BJ (cell line): ENCODE results near the gene PRRX1. TPM values are rescaled to one million over a fixed set of nuclear protein-coding genes. Genes with fewer than 3 reads are reported as not detected.

Source experiments
- CTCF ChIA-PET: fragments of 350-600 bp; formaldehyde crosslinking; extraction: SDS; loops from one replicate; lab custom pipeline; 2021; ENCODE audit warnings: antibody characterized with exemption, inconsistent platforms; lab: Yijun Ruan, JAX
- POLR2A ChIA-PET: fragments of 300-600 bp; sonication (Branson Sonifier 250); formaldehyde crosslinking; extraction: SDS; loops from one replicate; lab custom pipeline; 2021; ENCODE audit warnings: antibody characterized with exemption; lab: Charles Lee
- DNase-seq: peaks from one replicate; pipeline ENCODE4 v3.0.0-alpha.2; 2011; ENCODE audit warnings: low read depth
- H3K27me3 ChIP-seq: 2 replicates; pipeline ENCODE4 v1.6.0; 2011; ENCODE audit warnings: low read length; ENCODE audit not compliant: control insufficient read depth, insufficient read depth
- H3K36me3 ChIP-seq: 2 replicates; pipeline ENCODE4 v1.5.1; 2011; ENCODE audit warnings: low read length; ENCODE audit not compliant: control insufficient read depth, insufficient read depth
- H3K4me3 ChIP-seq: 2 replicates; pipeline ENCODE4 v1.5.1; 2011; ENCODE audit warnings: low read depth, mild to moderate bottlenecking, control low read depth, low read length
- polyA plus RNA-seq: library from polyadenylated mRNA; depleted of rRNA; stranded (reverse); fragments of >200 nt; gene quantifications from 2 replicates; pipeline ENCODE4 v1.2.3, GENCODE V29; 2011
- TF ChIP-seq, protein P1 (sequence below): IDR thresholded peaks from 2 replicates; pipeline ENCODE4 v1.5.1; 2011; ENCODE audit warnings: low read depth, mild to moderate bottlenecking, control low read depth, inconsistent platforms, low read length, moderate library complexity; ENCODE audit not compliant: insufficient read depth

The PRRX1 gene
- polyA plus RNA-seq, 1 experiment: 152 TPM

DNA sequence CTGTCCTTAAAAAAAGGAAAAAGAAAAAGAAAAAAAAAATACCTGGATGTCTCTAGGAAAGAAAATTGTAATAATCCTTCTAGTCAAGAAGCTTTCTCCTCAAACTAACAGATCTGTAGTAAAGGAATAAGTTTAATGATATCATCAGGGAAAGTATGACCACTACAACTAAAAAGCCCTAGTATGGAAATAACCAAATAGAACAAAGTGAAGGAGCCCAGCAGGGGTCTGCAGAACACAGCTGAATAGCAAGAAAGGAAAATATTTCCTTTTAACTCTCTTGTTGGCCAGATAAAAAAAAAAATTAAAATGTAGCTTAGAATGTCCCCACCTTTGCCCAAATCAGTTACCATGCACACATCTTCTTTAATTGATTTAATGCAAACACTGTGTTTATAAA lies 43.2 kb downstream of the PRRX1 start:
- ChIA-PET POLR2A (no interaction called here), CTCF (no interaction called here)
- H3K4me3 ChIP-seq: no peak overlapping the region
- H3K36me3 ChIP-seq: no peaks in the 10 kb centered on the region
- DNase-seq: no peak
- no peaks in the 10 kb centered on the region for H3K27me3 ChIP-seq
- TF ChIP-seq, protein P1, sequence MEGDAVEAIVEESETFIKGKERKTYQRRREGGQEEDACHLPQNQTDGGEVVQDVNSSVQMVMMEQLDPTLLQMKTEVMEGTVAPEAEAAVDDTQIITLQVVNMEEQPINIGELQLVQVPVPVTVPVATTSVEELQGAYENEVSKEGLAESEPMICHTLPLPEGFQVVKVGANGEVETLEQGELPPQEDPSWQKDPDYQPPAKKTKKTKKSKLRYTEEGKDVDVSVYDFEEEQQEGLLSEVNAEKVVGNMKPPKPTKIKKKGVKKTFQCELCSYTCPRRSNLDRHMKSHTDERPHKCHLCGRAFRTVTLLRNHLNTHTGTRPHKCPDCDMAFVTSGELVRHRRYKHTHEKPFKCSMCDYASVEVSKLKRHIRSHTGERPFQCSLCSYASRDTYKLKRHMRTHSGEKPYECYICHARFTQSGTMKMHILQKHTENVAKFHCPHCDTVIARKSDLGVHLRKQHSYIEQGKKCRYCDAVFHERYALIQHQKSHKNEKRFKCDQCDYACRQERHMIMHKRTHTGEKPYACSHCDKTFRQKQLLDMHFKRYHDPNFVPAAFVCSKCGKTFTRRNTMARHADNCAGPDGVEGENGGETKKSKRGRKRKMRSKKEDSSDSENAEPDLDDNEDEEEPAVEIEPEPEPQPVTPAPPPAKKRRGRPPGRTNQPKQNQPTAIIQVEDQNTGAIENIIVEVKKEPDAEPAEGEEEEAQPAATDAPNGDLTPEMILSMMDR: no peak

DNA sequence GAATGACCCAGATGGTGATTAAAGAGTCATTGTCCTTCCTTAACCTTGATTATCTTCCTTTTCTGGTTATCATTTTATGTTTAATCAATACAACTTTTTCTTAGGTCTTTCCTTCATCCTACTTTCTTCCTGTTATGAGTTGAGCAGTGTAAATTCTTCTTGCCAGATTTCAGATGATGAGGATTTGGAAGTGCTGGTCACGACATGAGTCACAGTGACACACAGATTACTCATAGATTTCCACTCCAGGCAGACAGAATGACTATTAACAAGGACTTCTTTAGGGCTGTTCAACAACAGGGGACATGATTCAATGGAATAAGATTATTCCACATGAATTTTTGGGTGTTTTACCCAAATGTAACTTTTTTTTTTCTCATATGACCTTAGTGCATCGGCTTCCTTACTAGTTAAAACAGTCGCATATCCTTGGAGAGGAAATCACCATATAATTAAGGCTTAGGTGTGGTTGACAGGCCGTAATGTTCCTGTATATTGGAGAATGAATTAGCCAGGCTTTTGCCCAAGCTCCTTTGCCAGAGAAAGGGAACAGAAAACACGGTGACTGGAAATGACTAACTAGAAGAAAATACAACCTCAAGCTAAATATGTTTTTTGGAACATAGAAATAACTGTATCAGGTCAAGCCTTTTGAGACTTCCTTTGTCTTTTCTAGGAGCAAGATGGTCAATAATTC lies 44.2 kb downstream of the PRRX1 start:
- H3K4me3 ChIP-seq: no peak overlapping the region
- TF ChIP-seq, protein P1: no peak
- peaks cover 1% of the 10 kb centered on the region; the same call in 1 of the 2 replicates for H3K36me3 ChIP-seq
- no peaks in the 10 kb centered on the region for H3K27me3 ChIP-seq
- ChIA-PET POLR2A (interaction anchor here (0.6 kb wide), 1 partner anchor 14 kb away, joined by 3 read pairs; no protein-coding TSS in a partner anchor), CTCF (no interaction called here)
- DNase-seq: peak; percentile 98

DNA sequence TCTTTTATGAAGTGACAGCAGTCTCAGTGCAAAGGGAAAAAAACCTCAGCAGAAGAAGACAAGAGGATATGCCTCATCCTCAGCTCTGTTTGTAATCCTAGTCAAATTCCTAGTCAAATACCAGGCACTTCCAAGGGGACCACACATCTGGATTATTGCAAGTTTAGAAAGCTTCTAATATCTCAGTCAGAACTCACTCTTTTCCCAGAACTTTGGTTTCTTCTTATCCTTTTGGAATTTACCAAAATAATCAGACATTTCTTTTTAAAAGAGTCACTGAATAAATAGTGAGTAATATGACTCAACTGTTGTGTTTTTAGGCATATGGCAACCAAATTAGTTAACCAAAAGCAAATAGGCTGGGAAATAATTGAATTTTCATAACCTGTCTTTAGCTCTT lies 47.8 kb downstream of the PRRX1 start:
- ChIA-PET POLR2A (no interaction called here), CTCF (interaction anchor here (1.0 kb wide), 1 partner anchor 14 kb away, joined by 5 read pairs; no protein-coding TSS in a partner anchor)
- H3K36me3 ChIP-seq: peaks cover 1% of the 10 kb centered on the region; the same call in 1 of the 2 replicates
- TF ChIP-seq, protein P1: no peak
- no peaks in the 10 kb centered on the region for H3K27me3 ChIP-seq
- DNase-seq: peak; percentile 88
- H3K4me3 ChIP-seq: no peak overlapping the region

DNA sequence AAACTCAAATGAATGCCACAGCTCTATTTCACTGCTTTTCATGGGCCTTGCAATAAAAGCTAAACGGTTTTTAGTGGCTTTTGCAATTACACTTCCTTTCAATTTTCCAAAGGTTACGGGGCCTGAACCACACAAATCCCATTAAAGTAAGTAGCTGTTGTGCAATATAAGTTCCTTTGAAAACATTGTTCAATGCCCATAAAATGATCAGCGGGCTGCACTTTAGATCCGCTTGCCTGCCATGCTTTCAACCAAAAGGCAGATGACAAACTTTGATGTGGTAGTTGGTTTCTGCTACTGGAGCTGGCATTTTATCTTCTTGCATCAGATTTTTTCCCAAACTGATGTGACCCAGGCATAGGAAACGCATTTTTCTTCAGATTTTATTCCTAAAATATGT lies 50.2 kb downstream of the PRRX1 start:
- peak; percentile 78 for DNase-seq
- POLR2A ChIA-PET: interaction anchor here (0.6 kb wide), 1 partner anchor 24 kb away, joined by 3 read pairs; no protein-coding TSS in a partner anchor
- no peak overlapping the region for H3K4me3 ChIP-seq
- TF ChIP-seq, protein P1: no peak
- H3K27me3 ChIP-seq: no peaks in the 10 kb centered on the region
- H3K36me3 ChIP-seq: peaks cover 3% of the 10 kb centered on the region; the same call in 1 of the 2 replicates
- CTCF ChIA-PET: interaction anchor here (0.8 to 1.0 kb wide), 2 partner anchors 10 to 216 kb away, joined by 3 read pairs; no protein-coding TSS in a partner anchor

DNA sequence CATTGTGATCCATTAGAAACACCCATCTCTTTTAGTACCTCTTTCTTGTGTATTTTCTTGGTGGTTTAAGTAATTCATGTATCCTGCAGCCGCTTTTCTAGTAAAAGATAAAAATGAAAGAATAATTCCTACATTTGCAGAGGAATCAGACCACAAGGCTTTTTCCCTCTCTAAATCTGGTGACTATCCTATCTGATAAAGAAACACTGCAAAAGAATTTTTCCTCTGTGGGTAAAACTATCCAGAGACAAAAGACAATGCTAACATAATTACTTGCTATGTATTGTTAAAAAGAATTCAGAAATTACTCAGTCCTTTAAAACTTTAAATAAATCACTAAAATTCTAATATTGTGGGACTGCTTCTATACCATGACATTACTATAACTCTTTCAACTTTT lies 51.0 kb downstream of the PRRX1 start:
- Histone ChIP-seq H3K4me3 (no peak overlapping the region), H3K27me3 (no peaks in the 10 kb centered on the region), H3K36me3 (peaks cover 7% of the 10 kb centered on the region)
- DNase-seq: no peak
- CTCF ChIA-PET: interaction anchor here (0.8 kb wide), 1 partner anchor 215 kb away, joined by 3 read pairs; no protein-coding TSS in a partner anchor
- TF ChIP-seq, protein P1: no peak
- POLR2A ChIA-PET: no interaction called here
